ENCODE measurements around the gene FOXD2.

The FOXD2 gene

DNA sequence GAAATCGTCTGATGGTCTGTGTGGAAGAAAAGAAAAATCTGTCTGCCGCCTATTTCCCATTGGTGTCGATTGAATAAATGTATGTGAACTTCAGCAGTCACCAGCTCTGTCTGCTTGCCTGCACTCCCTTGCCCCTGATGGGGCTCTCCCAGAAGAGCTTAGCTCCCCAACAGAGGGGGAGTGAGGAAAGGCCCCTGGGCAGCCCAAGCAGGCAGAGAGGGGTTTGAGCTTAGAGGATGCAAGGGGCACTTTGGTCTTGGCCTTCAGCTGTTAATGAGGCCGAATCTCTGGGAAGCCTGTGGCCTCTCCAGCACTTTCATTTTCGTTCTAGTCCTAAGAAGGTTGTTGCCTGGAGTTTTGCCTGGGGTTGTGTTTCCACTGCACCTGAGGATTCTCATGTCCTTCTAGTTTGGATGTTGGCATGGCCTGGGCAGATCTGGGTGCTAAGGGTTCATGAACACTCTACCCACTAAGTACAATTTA lies 2.8 kb downstream of the FOXD2 start:
- DNase-seq (ENCODE audit: extremely low read depth, low read depth), result no peak
- TF ChIP-seq CTCF (IDR thresholded peaks at IDR 0.05; ENCODE audit: low read depth, low read length), result no peak

GRCh38 chr1:47441450-47442106 lies 3.7 kb downstream of the FOXD2 start:
- no peak for TF ChIP-seq CTCF (IDR thresholded peaks at IDR 0.05; ENCODE audit: low read depth, low read length)
- no peak for DNase-seq (ENCODE audit: extremely low read depth, low read depth)

GRCh38 chr1:47442202-47442601 lies 4.4 kb downstream of the FOXD2 start:
- TF ChIP-seq CTCF (IDR thresholded peaks at IDR 0.05; ENCODE audit: low read depth, low read length), result no peak
- DNase-seq (ENCODE audit: extremely low read depth, low read depth), result no peak

DNA sequence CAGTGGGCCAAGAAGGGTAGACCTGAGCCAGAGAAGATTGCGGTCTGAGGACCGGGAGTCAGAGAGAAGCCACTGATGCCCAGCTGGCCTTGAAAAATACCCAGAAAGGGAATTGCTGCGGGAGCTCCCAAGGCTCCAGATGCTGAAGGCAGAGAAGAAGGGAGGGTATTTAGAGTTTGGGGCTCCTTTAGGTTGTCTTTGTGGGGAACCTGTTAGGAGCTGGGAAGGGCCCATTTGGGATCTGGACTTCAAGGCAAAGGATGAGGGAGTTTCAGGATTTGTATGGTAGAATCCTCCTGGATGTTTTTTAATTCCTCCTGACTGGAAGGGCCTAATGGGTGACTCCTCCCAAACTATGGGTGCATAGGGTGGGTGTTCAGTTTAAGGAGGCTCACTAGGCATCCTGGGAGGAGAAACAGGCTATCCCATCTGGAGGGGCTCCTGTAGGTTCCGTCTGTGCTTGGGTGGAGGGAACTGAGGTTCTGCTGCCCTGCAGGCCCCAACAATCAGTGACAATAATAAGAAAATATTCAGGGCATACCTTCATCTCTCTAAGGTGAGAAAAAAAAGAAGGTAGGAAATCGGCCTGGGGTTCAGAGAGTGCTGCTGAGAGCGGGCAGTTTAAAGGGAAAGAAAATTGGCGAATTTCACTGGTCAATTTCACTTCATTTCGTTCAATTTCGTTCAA lies 5.1 kb downstream of the FOXD2 start:
- no peak for DNase-seq (ENCODE audit: extremely low read depth, low read depth)
- no peak for TF ChIP-seq CTCF (IDR thresholded peaks at IDR 0.05; ENCODE audit: low read depth, low read length)

DNA sequence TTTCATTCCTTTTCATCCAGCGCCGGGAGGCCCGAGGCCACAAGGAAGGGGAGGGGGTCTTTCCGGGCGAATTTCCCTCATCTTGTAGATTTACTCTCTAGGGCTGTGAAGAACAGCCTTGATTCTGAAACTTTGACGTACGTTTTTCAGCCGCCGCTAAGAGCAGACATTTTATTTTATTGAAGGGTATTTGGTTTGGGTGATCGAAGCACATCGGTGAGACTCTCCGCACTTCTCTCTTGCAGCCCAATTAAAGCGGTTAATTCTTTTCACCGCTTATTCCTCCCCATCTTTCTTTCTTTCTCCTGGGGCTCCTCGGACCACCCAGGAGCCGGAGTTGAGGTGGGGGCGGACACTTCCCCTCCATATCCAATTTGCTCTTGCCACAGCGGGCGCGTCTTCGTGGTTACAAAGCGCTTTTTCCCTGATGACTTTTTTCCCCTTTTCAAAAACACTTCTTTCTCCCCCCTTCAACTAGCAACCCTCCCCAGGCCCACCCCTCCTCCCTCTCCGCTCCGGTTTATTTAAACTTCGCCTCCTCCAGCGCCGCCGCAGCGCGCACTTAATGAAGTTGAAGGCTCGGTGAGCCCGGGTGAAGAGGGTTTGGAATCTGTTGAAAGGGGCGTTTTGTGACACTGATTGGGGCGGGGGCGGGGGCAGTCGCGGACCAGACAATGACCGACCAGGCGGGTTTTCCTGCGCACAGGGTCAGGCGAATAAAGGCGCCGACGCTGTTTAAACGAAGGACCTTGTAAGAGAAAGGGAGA lies 5.9 kb downstream of the FOXD2 start:
- TF ChIP-seq CTCF (IDR thresholded peaks at IDR 0.05; ENCODE audit: low read depth, low read length), result no peak
- no peak for DNase-seq (ENCODE audit: extremely low read depth, low read depth)

- TF ChIP-seq CTCF (IDR thresholded peaks at IDR 0.05; ENCODE audit: low read depth, low read length), result no peak
- DNase-seq (ENCODE audit: extremely low read depth, low read depth), result no peak
Measured at GRCh38 chr1:47444297-47444561, 6.4 kb downstream of the FOXD2 start.
